ENCODE data around the gene HPSE2. TPM values are rescaled to one million over a fixed set of nuclear protein-coding genes. Genes with fewer than 3 reads are reported as not detected.

The HPSE2 gene
- total and polyA plus RNA-seq, 2 of the 8 experiments (the other 6 are each of a cell fraction or from before 2014, with no cell fraction given), result 0.41 to 0.58 TPM

GRCh38 chr10:98417481-98417959, 818.1 kb downstream of the HPSE2 start (continued):
- TF ChIP-seq CHD7 (IDR thresholded peaks at IDR 0.05; ENCODE audit: insufficient replicate concordance, low read length), result no peak
- no peak for TF ChIP-seq CHD2 (IDR thresholded peaks at IDR 0.05; ENCODE audit: low read length)
- TF ChIP-seq ZNF274 (IDR thresholded peaks at IDR 0.05; ENCODE audit: borderline replicate concordance, extremely low read depth, low read length), result no peak
- TF ChIP-seq TAF1 (IDR thresholded peaks at IDR 0.05; ENCODE audit: low read depth, low read length), result no peak
- no peak for TF ChIP-seq TBP (IDR thresholded peaks at IDR 0.05; ENCODE audit: low read depth, low read length)
- no peak for TF ChIP-seq USF2 (IDR thresholded peaks at IDR 0.05; ENCODE audit: low read length)
- no peak for TF ChIP-seq POLR2AphosphoS5 (IDR thresholded peaks at IDR 0.05; ENCODE audit: low read depth, low read length)
- no peak for TF ChIP-seq GTF2F1 (IDR thresholded peaks at IDR 0.05; ENCODE audit: borderline replicate concordance, low read depth, low read length)
- no peak for TF ChIP-seq PHF8 (conservative IDR thresholded peaks at IDR 0.05; ENCODE audit: low read depth, low read length)
- TF ChIP-seq CHD1 (IDR thresholded peaks at IDR 0.05; ENCODE audit: low read depth, low read length), result no peak

All from H1 (cell line).